CD4-positive, alpha-beta T cell (primary cell): ENCODE measurements around the gene LRRC49. TPM values are rescaled to one million over a fixed set of nuclear protein-coding genes. Genes with fewer than 3 reads are reported as not detected.

Source experiments
- ATAC-seq: fragments of 200-7000 bp; cut with Tn5 transposase; one replicate; pipeline ENCODE4 v1.10.0; 2022; ENCODE audit warnings: mild to moderate bottlenecking; ENCODE audit not compliant: poor library complexity
- CTCF ChIA-PET: fragments of 350-600 bp; sonication (Branson Sonifier 250); formaldehyde crosslinking; loops from one replicate; lab custom pipeline; 2021; ENCODE audit warnings: antibody characterized with exemption, inconsistent platforms; lab: Charles Lee
- POLR2A ChIA-PET: fragments of 350-600 bp; sonication (Branson Sonifier 250); formaldehyde crosslinking; loops from one replicate; lab custom pipeline; 2021; ENCODE audit warnings: antibody characterized with exemption, inconsistent platforms; lab: Charles Lee
- DNase-seq, 14 experiments: peaks; one replicate each; pipeline ENCODE4 v3.0.0-alpha.2; 2013 to 2020; ENCODE audit warnings: mixed read lengths in 2 of 14
- H3K27ac ChIP-seq, 2 donors: one replicate each; pipeline versions ENCODE4 v1.5.1 to v1.7.0; 2013; ENCODE audit warnings: low read length in 2 of 2, low read depth in 1 of 2, mild to moderate bottlenecking in 1 of 2
- H3K27me3 ChIP-seq, 2 experiments: 1 replicate in 1 of 2; 2 replicates in 1 of 2; pipeline versions ENCODE4 v1.6.1 to v1.7.0; 2013; ENCODE audit warnings: low read length in 2 of 2, control low read depth in 1 of 2, mild to moderate bottlenecking in 1 of 2, moderate library complexity in 1 of 2; ENCODE audit not compliant: insufficient read depth in 2 of 2, control insufficient read depth in 1 of 2
- H3K36me3 ChIP-seq: one replicate; pipeline ENCODE4 v1.6.1; 2013; ENCODE audit warnings: low read length, control low read depth; ENCODE audit not compliant: insufficient read depth
- H3K4me1 ChIP-seq: one replicate; pipeline ENCODE4 v1.6.1; 2013; ENCODE audit warnings: low read length, control low read depth; ENCODE audit not compliant: insufficient read depth
- H3K4me3 ChIP-seq: one replicate; pipeline ENCODE4 v1.5.1; 2013; ENCODE audit warnings: mild to moderate bottlenecking, low read length, moderate library complexity
- H3K9me3 ChIP-seq, 2 experiments: 1 replicate in 1 of 2; 2 replicates in 1 of 2; pipeline versions ENCODE4 v1.6.1 to v1.7.0; 2013; ENCODE audit warnings: low read length in 2 of 2, mild to moderate bottlenecking in 2 of 2, control low read depth in 1 of 2, moderate library complexity in 1 of 2; ENCODE audit not compliant: control insufficient read depth in 1 of 2, insufficient read depth in 1 of 2
- H3K27ac Mint-ChIP-seq: one replicate; pipeline ENCODE4 v1.8.0; 2020; ENCODE audit warnings: mixed read lengths
- H3K27me3 Mint-ChIP-seq: one replicate; pipeline ENCODE4 v1.8.0; 2021; ENCODE audit warnings: mixed read lengths
- H3K36me3 Mint-ChIP-seq: one replicate; pipeline ENCODE4 v1.8.0; 2021; ENCODE audit warnings: low read depth, mixed read lengths
- H3K4me1 Mint-ChIP-seq: one replicate; pipeline ENCODE4 v1.8.0; 2021; ENCODE audit warnings: low read depth, mixed read lengths
- H3K4me3 Mint-ChIP-seq: one replicate; pipeline ENCODE4 v1.8.0; 2020; ENCODE audit warnings: mild to moderate bottlenecking, mixed read lengths
- H3K9me3 Mint-ChIP-seq: one replicate; pipeline ENCODE4 v1.8.0; 2020; ENCODE audit warnings: mixed read lengths
- intact Hi-C, 2 experiments: fragments of 100-400 bp; cut with DNase I in 1 of 2; cut with micrococcal nuclease in 1 of 2; formaldehyde crosslinking; loops; one replicate each; pipeline versions ENCODE4 v1.15.1 to v1.9.0; 2023 to 2025; cut with DNase I, micrococcal nuclease
- total RNA-seq, 174 experiments: library from RNA in 2 of 174; stranded (reverse) in 2 of 174; gene quantifications; one replicate each; pipeline ENCODE4 v1.2.3 and lab custom pipeline; 2021 to 2026
- TF ChIP-seq, protein P1 (sequence below): fragments of 200-600 bp; IDR thresholded peaks from one replicate; pipeline ENCODE4 v1.8.0; 2022; ENCODE audit warnings: antibody characterized with exemption, mild to moderate bottlenecking

The LRRC49 gene
- total RNA-seq, 2 experiments from 2014 or later, result 0.39 to 0.49 TPM

GRCh38 chr15:70976851-70977250 lies 84.2 kb downstream of the LRRC49 start:
- Mint-ChIP-seq H3K27ac (no peak overlapping the region), H3K4me1 (no peaks in the 10 kb centered on the region), H3K36me3 (no peaks in the 10 kb centered on the region), H3K4me3 (no peak overlapping the region), H3K9me3 (no peaks in the 10 kb centered on the region), H3K27me3 (peaks cover 13% of the 10 kb centered on the region)
- ATAC-seq (no peak), DNase-seq (no peak)
- peaks cover 0 to 5% of the 10 kb centered on the region in 2 experiments for H3K9me3 ChIP-seq
- no peaks in the 10 kb centered on the region for H3K36me3 ChIP-seq
- H3K4me3 ChIP-seq, result no peak overlapping the region
- intact Hi-C loops, result loop anchor here (10.0 kb wide), 1 partner anchor 468 kb away; no protein-coding TSS in a partner anchor
- H3K4me1 ChIP-seq, result no peaks in the 10 kb centered on the region
- H3K27me3 ChIP-seq, result no peaks in the 10 kb centered on the region
- no peak overlapping the region for H3K27ac ChIP-seq
- TF ChIP-seq, protein P1, sequence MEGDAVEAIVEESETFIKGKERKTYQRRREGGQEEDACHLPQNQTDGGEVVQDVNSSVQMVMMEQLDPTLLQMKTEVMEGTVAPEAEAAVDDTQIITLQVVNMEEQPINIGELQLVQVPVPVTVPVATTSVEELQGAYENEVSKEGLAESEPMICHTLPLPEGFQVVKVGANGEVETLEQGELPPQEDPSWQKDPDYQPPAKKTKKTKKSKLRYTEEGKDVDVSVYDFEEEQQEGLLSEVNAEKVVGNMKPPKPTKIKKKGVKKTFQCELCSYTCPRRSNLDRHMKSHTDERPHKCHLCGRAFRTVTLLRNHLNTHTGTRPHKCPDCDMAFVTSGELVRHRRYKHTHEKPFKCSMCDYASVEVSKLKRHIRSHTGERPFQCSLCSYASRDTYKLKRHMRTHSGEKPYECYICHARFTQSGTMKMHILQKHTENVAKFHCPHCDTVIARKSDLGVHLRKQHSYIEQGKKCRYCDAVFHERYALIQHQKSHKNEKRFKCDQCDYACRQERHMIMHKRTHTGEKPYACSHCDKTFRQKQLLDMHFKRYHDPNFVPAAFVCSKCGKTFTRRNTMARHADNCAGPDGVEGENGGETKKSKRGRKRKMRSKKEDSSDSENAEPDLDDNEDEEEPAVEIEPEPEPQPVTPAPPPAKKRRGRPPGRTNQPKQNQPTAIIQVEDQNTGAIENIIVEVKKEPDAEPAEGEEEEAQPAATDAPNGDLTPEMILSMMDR, result no peak
- CTCF ChIA-PET, result no interaction called here
- POLR2A ChIA-PET, result no interaction called here

DNA sequence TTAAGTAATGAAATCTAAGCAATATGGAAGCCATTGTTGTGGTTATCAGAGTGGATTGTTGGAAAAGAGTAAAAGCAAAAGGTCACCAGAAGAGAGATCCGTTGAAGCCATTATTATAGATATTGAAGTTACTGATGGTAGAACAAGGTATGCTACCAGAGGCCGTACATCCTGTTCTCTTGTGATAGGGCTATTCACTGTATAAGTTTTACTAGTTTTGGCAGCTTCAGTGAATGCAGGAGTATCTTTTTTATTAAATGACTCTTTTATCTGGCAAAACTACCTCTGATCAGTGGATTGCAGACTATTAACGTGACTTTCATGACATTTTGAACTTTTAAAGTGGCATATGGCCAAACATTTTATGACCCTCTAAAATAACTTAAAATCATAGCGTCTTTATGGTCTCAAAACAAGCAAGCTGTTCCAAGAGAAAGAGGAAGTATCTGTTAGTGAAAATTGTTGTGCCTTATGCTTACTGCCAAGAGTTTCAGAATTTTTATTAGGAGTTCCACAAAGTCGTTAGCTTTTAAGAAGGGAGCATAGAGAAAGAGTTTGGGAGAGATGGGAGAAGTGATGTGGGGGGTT lies 102.9 kb downstream of the LRRC49 start:
- TF ChIP-seq, protein P1, result no peak
- peaks cover 24% of the 10 kb centered on the region for H3K27me3 Mint-ChIP-seq
- no peaks in the 10 kb centered on the region for H3K4me1 Mint-ChIP-seq
- intact Hi-C loops, result no loop called here
- H3K27ac Mint-ChIP-seq, result no peak overlapping the region
- Histone ChIP-seq H3K4me1 (no peaks in the 10 kb centered on the region), H3K4me3 (no peak overlapping the region), H3K27ac (no peak overlapping the region), H3K9me3 (peaks cover 7% of the 10 kb centered on the region in 2 experiments), H3K36me3 (no peaks in the 10 kb centered on the region), H3K27me3 (no peaks in the 10 kb centered on the region)
- no peak for ATAC-seq
- DNase-seq, result no peak
- ChIA-PET CTCF (no interaction called here), POLR2A (no interaction called here)
- H3K4me3 Mint-ChIP-seq, result no peak overlapping the region
- H3K9me3 Mint-ChIP-seq, result peaks cover 10% of the 10 kb centered on the region
- no peaks in the 10 kb centered on the region for H3K36me3 Mint-ChIP-seq

DNA sequence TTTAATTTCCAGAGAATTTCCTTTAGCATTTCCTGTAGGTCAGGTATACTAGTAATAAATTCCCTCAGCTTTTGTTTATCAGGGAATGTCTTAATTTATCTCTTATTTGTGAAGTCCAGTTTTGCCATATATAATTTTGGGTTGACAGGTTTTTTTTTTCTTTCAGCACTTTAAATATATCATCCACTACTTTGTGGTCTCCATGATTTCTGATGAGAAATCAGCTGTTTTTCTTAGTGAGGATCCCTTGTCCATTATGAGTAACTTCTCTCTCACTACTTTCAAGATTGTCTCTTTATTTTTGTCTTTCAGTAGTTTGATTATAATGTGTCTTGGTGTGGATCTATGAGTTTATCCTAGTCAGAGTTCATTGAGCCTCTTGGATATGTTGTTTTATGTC lies 105.7 kb downstream of the LRRC49 start:
- Histone ChIP-seq H3K27me3 (no peaks in the 10 kb centered on the region), H3K4me1 (no peaks in the 10 kb centered on the region), H3K9me3 (peaks cover under 1 to 7% of the 10 kb centered on the region in 2 experiments), H3K36me3 (no peaks in the 10 kb centered on the region), H3K4me3 (no peak overlapping the region), H3K27ac (no peak overlapping the region)
- peaks cover 6% of the 10 kb centered on the region for H3K9me3 Mint-ChIP-seq
- ATAC-seq, result no peak
- H3K27ac Mint-ChIP-seq, result no peak overlapping the region
- H3K27me3 Mint-ChIP-seq, result peaks cover 25% of the 10 kb centered on the region
- TF ChIP-seq, protein P1, result no peak
- no peak overlapping the region for H3K4me3 Mint-ChIP-seq
- H3K4me1 Mint-ChIP-seq, result no peaks in the 10 kb centered on the region
- intact Hi-C loops, result no loop called here
- no peak for DNase-seq
- H3K36me3 Mint-ChIP-seq, result no peaks in the 10 kb centered on the region
- ChIA-PET POLR2A (no interaction called here), CTCF (no interaction called here)
